HuH-7 (cell line): Measurements from ENCODE around the gene ACRBP.
A peak's percentile ranks its signal among the peaks of the same experiment; 100 is the strongest.
"Not testable (repeated sequence)": the region's sequence is repeated elsewhere in the genome, so short reads cannot be mapped to it uniquely, and the experiment has no call there.

ENCODE experiments used
- DNase-seq: peaks from one replicate; pipeline ENCODE4 v3.0.0; 2011; ENCODE audit warnings: low spot score

The ACRBP gene

DNA sequence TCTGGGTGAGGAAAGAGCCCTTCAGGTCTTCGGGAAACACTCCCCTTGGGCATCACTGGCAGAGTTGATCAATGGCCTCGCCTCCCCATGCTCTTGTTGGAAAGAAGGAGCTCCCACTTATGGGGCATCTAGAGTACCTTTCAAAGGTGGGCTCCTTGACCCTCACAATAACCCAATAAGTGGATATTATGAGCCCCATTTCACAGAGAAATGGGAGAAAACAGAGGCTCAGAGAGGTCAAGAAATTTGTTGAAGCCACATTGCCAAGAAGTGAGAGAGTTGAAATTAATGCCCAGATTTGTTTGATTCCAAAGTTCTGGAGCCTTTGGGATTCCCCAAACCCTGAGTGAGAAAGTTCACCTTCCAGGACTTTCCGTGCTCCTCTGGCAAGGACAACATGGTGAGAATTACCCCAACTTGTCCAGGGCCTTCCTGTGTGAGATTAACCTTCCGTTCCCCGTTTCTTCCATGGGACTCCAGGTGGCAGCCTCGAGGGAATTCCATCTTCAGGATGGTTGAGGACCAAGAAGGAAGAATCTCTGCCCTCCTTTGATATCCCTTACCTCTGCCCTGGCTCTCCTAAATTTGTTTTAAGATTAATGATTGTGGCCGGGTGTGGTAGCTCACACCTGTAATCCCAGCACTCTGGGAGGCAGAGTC, 32.6 kb downstream of the ACRBP start:
- DNase-seq = no peak

DNA sequence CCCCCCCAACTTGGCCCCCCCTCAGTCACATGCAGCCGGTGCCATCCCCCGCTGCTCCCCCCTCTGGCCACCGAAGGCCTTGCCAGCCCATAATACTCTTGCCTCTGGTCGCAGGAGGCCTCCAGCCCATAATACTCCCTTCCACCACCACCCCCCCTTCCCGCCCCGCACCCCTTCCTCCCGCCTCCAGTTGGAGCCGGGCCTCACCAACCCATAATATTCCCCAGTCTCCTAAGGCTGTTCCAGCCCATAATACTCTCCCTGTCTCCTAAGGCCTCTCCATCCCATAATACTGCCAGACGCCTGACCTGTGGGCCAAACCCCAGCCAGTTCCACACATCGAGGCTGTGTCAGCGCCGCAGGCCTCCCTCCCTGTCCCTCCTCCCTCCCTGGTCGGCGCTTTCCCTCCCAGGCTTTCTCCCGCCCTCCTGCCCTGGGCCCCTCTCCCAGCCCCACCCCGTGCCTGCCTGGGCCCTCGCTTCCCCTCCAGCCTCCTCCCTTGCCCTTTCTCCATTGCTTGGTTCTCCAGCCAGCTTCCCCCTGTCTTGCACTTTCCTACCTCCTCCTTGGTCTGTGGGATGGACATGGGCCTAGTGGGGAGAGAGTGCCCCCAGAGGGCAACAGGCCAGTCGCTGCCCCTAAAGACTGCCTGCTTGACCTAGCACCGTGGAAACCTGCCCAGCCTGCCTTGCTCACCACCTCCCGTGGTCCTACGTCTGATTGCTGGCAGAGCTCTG, 33.3 kb downstream of the ACRBP start:
- peak; percentile 84 for DNase-seq

DNA sequence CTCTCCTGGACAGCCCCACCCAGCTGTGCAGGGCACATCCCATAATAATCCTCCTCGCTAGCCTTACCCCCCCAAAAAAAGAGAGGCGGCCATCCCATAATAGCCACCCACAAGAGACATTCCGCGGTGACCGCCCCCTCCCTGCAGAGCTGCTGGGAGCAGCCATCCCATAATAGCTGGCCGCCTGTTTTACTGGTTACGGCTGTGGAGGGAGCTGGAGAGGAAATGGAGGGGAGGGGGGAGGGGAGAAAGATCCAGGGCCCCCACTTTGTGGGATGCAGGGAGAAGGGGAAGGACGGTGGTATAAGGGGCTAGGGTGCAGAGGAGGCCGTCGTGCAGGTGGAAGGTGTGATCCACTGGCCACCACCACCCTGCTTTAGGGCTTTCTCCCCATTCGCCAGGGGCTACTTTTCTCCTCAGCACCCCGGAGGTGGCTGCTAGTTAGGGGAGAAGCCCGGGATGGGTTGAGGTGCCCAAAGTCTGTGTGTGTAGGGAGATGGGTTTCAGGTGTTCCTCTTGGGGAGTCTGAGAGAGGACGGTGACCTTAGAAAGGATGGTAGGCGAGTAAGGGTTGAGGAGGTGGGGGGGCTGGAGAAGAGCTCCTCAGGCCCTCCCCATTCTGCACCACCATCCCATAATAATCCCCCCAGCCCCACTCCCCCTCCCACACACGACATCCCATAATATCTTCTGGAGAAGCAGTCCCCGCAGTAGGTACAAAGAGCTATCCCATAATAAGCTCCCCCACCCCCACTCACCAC, 34.0 kb downstream of the ACRBP start:
- DNase-seq = no peak

DNA sequence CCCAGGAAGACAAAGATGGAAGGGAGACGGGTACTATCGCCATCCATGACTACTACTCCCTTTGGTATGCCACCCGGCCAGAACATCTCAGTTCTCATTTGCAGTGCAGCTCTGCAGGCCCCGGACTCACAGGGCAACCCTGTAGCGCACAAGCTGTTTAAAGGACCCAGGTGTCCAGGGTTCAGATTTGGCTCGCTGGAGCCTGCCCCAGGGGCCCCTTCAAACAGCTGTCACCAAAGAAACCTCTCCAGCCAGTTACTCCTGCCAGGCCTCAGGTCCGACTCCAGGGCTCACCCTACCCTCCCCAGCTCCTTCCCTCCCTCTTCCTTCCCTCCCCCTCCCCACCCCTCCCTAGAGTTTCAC, 34.6 kb downstream of the ACRBP start:
- no peak for DNase-seq

DNA sequence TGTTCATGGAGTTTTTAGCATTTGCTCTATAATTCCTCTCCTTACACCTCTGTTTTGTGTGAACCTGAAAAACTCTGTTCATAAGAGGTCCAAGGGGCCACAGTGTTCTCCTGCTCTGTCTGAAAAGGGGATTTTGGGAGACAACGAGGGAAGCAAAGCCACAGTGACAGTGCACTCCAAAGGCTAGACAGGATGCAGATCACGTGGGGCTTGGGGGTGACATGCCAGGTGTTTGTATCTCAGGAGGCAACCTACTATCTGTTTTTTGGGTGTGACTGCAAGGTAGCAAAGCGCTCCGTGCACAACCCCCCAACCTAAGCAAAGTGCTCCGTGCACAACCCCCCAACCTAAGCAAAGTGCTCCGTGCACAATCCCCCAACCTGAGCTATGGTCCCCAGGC, 35.0 kb downstream of the ACRBP start:
- DNase-seq = no peak

DNA sequence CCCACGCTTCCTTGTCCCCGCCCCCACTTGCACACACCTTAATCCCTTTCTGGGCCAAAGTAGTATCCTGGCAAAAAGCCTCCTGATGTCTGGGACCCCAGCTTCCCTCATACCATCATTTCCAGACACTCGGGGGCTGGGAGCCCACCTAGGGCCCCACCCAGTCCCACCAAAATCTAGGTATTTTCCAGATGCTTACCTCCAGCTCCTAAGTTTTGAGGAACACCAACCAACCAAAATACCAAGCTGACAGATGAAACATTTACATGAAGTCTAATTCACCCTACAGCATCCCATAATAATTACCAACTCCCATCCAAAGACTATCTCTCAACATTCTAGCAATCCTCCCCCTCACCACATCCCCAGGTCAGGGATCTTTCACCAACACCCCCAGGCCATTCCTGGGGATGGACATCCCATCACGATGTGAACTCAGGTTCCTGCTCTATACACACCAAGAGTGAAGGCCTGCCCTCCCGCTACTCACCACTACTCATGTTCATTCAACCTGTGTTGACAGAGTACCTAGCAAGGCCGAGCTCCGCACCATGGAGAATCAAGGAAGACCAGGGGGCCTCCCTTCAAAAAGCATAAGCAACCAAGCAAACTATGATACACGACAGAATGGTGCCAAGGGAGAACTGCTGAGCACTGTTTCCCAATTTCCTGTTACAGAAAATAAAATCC, 38.5 kb downstream of the ACRBP start:
- DNase-seq = peak; percentile 55

DNA sequence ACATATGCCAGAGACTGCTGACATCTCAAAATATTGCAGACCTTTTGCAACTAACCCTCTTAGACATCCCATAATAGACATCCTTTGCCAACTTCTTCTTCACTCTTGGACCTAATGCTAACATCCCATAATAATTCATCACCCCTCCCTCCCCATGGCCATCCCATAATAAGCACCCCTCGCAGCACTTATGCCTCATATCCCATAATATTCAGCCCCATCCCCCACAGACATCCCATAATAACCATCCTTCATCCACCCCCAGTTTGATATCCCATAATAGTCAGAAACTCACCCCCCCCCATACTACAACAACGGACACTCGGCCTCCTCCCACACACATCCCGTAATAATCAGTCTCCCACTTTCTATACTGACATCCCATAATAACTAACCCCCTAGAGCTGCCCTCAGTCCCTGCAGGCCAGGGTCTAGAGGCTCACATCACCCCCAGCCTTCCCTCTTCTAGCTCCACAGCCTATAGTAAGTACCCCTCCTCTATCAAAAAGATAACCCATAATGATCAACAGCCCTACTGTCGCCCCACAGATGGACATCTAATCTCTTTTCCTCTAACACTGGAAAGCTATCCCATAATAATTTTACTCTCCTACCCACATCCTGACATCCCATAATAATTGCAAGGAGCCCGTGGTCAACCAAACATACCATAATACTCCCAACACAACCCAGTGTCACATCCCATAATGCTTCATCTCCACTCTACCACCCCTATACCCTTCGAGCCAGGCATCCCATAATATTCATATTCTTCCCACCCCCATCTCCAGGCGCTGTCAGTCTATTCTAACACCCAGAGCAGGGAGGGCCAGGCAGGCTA, 39.3 kb downstream of the ACRBP start:
- peak; percentile 73 for DNase-seq

DNA sequence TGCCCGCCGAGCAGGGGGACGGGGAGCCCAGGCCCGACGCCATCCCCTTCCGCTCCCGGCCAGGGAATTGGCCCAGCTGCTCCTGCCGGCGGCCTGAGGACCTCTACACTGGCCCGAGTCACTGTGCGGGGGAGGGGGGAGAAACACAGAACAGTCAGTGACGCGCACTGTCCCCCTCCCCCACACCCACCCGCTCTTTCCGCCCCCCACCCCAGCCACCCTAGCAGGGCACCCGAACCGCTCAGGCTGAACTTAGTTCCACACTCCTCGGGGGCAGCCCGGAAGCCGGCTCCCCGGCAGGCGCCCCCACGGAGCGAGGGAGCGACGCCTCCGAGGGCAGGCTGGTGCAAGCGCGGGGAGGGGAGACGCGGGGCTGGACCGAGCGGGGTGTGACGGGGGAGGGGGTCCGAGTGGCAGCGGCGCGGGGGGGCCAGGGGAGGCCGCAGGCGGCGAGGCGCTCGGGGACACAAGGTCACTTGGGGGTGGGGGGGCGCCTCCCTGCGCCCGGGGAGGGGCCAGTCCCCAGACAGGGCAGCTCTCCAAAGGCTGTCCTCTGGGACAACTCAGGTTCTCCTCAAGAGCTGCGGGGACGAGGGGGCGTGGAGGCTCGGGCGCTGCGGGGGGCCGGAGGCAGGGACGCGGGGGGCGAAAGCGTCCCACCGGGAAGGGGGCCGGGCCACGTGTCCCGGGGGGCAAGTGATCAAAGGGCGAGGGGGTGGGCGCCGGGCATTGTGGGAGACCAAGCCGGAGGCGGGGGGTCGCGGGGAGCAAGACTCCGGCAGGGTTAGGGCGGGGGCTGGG, 40.7 kb downstream of the ACRBP start:
- peak; percentile 34 for DNase-seq

DNA sequence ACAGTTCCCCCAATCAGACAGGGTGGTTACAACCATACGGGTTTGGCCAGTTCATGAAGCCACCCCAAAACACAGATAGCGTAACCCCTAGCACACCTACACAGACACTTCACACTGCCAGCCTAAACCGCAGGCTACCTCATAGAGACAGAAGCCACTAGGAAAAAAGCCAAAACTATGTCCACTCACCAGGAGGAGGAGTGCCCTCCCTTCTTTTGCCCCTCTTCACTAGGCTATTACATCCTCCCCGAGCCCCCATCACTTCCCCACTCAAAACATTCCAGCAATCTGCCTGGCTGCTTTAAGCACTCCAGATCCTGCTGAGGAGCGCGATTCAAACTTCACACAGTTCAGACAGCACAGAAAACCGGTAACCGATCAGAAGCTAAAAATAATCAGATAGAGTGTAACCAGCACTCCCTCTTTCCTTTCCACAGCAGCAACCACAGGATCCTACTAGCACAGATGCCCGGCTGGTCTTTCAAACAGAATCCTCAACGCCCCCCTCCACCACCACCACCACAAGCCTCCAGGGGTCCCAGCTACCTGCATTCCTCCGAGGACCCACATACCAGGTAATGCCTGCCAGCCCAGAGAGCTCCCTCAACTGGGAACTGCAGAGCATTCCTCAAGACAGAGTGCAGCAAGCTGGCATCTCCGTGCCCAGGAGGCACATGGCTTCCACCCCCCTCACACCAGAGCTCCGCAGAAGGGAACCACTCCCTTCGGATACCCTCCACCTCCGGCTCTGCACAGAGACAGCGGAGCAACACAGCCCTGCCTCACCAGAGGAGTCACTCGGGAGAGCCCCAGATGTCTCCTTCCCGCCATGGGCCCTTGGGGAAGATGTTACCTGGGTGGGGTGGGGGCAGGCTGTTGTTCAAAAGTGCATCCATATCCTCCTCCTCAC, 41.6 kb downstream of the ACRBP start:
- DNase-seq = no peak

DNA sequence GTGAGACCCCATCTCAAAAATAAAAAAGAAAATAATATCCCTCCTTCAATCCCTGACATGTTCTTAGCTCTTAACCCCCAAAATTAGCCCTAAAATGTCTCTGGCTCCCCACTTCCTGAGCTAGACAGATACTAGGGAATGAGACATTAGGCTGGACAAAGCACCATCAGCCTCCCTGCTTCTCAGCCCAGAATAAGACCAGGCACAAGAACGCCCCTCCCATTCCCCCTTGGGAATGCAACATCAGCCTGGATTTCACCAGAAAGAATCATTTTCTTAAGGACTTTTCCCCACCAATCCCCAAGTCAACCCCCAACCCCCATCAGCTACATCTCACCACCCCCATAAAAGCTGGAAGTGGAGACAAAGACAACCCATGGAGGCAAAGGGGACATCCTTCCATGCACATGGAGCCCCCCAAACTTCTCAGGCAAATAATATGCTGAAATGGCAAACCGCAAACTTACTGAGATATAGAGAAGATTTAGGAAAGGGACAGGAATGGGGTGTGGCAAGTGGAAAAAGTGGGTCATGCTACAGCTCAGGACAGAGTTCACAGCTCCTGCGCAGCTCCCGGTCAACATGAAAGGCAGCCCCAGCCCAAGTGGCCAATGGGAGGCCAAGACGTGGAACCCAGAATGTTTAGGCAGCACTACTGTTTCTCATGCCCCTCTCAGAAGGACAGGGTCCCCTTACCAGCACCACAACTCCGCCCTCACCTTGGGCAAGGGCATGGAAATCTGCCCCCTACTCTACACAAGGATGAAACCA, 42.8 kb downstream of the ACRBP start:
- no peak for DNase-seq

DNA sequence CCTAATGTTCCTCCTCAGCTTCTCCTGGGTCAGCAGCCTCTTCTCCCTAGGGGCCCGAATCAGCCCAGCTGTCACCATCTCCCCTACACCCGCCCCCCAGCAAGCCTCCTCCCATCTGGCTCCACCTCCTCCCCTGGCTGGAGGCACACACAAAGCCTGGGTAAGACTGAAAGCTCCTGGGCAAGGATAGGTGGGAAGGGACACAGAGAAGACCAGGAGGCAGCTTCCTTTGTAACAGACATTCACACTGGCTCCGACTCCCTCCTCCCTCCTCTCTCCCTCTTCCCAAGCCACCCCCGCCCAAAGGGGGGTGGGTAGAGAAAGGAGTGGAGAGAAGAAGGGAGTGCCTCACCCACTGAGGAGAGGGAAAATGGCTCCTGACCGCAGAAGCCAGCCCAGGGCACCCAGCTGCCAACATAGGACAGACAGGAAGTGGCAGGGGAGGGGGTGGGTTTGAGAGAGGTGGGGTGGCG, 44.1 kb downstream of the ACRBP start:
- no peak for DNase-seq

DNA sequence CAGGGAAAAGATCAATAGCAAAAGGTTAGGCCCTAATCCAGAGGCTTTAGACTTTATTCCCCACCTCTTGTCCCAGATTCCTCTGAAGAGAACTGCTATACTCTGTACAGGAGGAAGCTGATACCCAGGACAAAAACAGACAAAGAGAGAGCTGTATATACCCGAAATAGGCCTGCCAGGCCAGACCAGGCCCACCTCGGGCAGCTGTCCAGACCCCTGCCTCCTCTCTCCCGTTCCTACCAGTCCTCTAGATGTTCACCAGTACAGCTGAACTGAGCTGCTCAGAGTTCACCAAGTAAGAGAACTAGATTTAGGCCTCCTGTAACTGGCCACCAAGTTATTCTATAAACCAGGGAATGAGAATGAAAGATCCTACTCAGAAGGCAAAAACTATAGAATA, 44.7 kb downstream of the ACRBP start:
- DNase-seq = no peak

DNA sequence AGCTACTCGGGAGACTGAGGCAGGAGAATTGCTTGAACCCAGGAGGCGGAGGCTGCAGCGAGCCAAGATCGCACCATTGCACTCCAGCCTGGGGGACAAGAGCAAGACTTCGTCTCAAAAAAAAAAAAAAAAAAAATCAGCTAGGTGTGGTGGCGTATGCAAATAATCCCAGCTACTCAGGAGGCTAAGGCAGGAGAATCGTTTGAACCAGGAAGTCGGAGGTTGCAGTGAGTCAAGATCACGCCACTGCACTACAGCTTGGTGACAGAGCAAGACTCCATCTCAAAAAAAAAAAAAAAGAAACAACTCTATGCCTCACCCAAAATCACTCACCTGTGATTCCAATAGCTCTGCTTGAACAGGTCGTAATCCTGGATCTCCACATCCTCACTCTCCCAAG, 51.6 kb downstream of the ACRBP start:
- DNase-seq = not testable (repeated sequence)

DNA sequence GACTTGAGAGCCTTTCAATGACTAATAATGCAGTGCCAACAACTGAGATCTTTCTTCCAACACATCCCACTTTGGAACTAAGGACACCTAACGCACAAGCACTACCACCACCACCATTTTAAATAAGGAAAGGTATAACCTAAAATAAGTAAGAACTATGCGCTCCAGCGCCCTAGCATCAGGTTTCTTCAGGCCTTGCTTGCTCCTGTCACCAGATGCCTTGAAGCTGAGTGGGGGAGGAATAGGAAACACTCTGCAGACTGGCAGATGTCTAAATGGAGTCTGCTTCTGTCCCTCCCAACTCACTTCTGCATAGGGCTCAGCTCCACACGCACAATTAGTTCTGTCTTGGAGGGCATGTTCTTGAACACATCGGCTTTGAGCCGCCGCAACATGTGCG, 55.1 kb downstream of the ACRBP start:
- DNase-seq = no peak
